NCI-H2196 (cell line): ENCODE data around the gene CHST6.
A peak's percentile ranks its signal among the peaks of the same experiment; 100 is the strongest.
"Not testable (repeated sequence)": the region's sequence is repeated elsewhere in the genome, so short reads cannot be mapped to it uniquely, and the experiment has no call there.

Experiments
- DNase-seq: peaks from one replicate; lab custom pipeline; 2025; ENCODE audit not compliant: unreplicated experiment; lab: John Stamatoyannopoulos, UW

Gene CHST6

GRCh38 chr16:75477680-75478473 lies 17.4 kb downstream of the CHST6 start:
- peak; percentile 53 for DNase-seq

- DNase-seq: no peak
Measured at GRCh38 chr16:75476817-75477216, 18.4 kb downstream of the CHST6 start.

- no peak for DNase-seq
Measured at GRCh38 chr16:75475420-75475847, 19.8 kb downstream of the CHST6 start.

GRCh38 chr16:75472908-75473877 lies 22.0 kb downstream of the CHST6 start:
- DNase-seq: no peak

GRCh38 chr16:75471723-75472633 lies 23.3 kb downstream of the CHST6 start:
- DNase-seq: peak; percentile 31

GRCh38 chr16:75466760-75467159 lies 28.5 kb downstream of the CHST6 start:
- no peak for DNase-seq

- DNase-seq: peak; percentile 92
Measured at GRCh38 chr16:75464122-75464918, 30.9 kb downstream of the CHST6 start, which contains the start of gene TMEM170A. TMEM170A (minus strand) TSS chr16:75464689; CDS start chr16:75464600, 89 bp downstream.

GRCh38 chr16:75463389-75464121 lies 31.7 kb downstream of the CHST6 start:
- peak; percentile 7 for DNase-seq

- no peak for DNase-seq
Measured at GRCh38 chr16:75462806-75463205, 32.4 kb downstream of the CHST6 start.

- no peak for DNase-seq
Measured at GRCh38 chr16:75461575-75461974, 33.7 kb downstream of the CHST6 start.

GRCh38 chr16:75460446-75460845 lies 34.8 kb downstream of the CHST6 start:
- DNase-seq: no peak

GRCh38 chr16:75459691-75460090 lies 35.5 kb downstream of the CHST6 start:
- DNase-seq: no peak

- DNase-seq: no peak
Measured at GRCh38 chr16:75458439-75458838, 36.8 kb downstream of the CHST6 start.

GRCh38 chr16:75458029-75458428 lies 37.2 kb downstream of the CHST6 start:
- no peak for DNase-seq

GRCh38 chr16:75457485-75458021 lies 37.7 kb downstream of the CHST6 start:
- no peak for DNase-seq

GRCh38 chr16:75456971-75457370 lies 38.3 kb downstream of the CHST6 start:
- DNase-seq: no peak

- DNase-seq: not testable (repeated sequence)
Measured at GRCh38 chr16:75456486-75456885, 38.8 kb downstream of the CHST6 start.

GRCh38 chr16:75455677-75456076 lies 39.6 kb downstream of the CHST6 start:
- DNase-seq: no peak
